Neural cell (in vitro differentiated cells): Measurements from ENCODE around the gene RHOC.

Source experiments
- CTCF ChIP-seq: fragments of 450-650 bp; IDR thresholded peaks from 2 replicates; pipeline ENCODE4 v1.5.1; 2014; ENCODE audit warnings: antibody characterized with exemption, mild to moderate bottlenecking, moderate library complexity; ENCODE audit not compliant: poor library complexity, severe bottlenecking
- EP300 ChIP-seq: fragments of 450-650 bp; conservative IDR thresholded peaks from 2 replicates; pipeline ENCODE4 v1.6.1; 2014; ENCODE audit warnings: antibody characterized with exemption, mild to moderate bottlenecking, moderate library complexity; ENCODE audit not compliant: poor library complexity, severe bottlenecking
- POLR2AphosphoS5 ChIP-seq: IDR thresholded peaks from 2 replicates; pipeline ENCODE4 v1.6.1; 2012
- REST ChIP-seq: IDR thresholded peaks from 2 replicates; pipeline ENCODE4 v1.6.1; 2012; ENCODE audit warnings: borderline replicate concordance
- TAF1 ChIP-seq: IDR thresholded peaks from 2 replicates; pipeline ENCODE4 v1.6.1; 2012; ENCODE audit warnings: low read depth

- TF ChIP-seq CTCF (no peak), EP300 (no peak), POLR2AphosphoS5 (no peak), TAF1 (no peak), REST (no peak)
These were observed 20.5 kb downstream of the RHOC start for GRCh38 chr1:112686417-112686816.
